Esophagus squamous epithelium (tissue), 5 donors: ENCODE measurements around the gene LTBP1. TPM values are rescaled to one million over a fixed set of nuclear protein-coding genes. Genes with fewer than 3 reads are reported as not detected.
A peak's percentile ranks its signal among the peaks of the same experiment; 100 is the strongest.

Experiments used
- DNase-seq: peaks from one replicate; lab custom pipeline; 2025; lab: John Stamatoyannopoulos, UW
- H3K27ac ChIP-seq, 4 donors: fragments of 200-600 bp; sonication (generic); one replicate each; pipeline ENCODE4 v1.5.1; 2016 to 2019; ENCODE audit warnings: mild to moderate bottlenecking in 1 of 4
- H3K27me3 ChIP-seq, 4 donors: fragments of 200-600 bp; sonication (generic); 1 replicate in 3 of 4; 2 replicates in 1 of 4; pipeline versions ENCODE4 v1.5.1 to v1.6.0; 2017 to 2021; ENCODE audit warnings: antibody characterized with exemption in 1 of 4
- H3K36me3 ChIP-seq, 3 donors: fragments of 200-600 bp; sonication (generic); one replicate each; pipeline ENCODE4 v1.5.1; 2016 to 2019
- H3K4me1 ChIP-seq, 3 donors: fragments of 200-600 bp; sonication (generic); one replicate each; pipeline ENCODE4 v1.5.1; 2017 to 2019
- H3K4me3 ChIP-seq, 4 donors: fragments of 200-600 bp; sonication (generic); 1 replicate in 3 of 4; 2 replicates in 1 of 4; pipeline ENCODE4 v1.5.1; 2016 to 2019; ENCODE audit warnings: mild to moderate bottlenecking in 2 of 4, moderate library complexity in 1 of 4
- H3K9me3 ChIP-seq, 3 donors: fragments of 200-600 bp; sonication (generic); one replicate each; pipeline ENCODE4 v1.5.1; 2016 to 2019
- CTCF ChIP-seq, 6 experiments: fragments of 450-650 bp in 4 of 6; fragments of 200-600 bp in 2 of 6; sonication (generic) in 2 of 6; IDR thresholded peaks; one replicate each; pipeline ENCODE4 v1.5.1; 2016 to 2019; ENCODE audit warnings: antibody characterized with exemption in 6 of 6, mild to moderate bottlenecking in 4 of 6, moderate library complexity in 4 of 6
- POLR2A ChIP-seq, 4 donors: fragments of 450-650 bp; IDR thresholded peaks; one replicate each; pipeline ENCODE4 v1.6.1; 2017; ENCODE audit warnings: antibody characterized with exemption in 4 of 4, mild to moderate bottlenecking in 4 of 4, moderate library complexity in 3 of 4
- WGBS, 2 donors: methylation state at CpG; one replicate each; pipeline ENCODE4 v1.1.5; 2018; 5-methylcytosine and 5-hydroxymethylcytosine counted together
- intact Hi-C: fragments of 100-400 bp; cut with DNase I; formaldehyde crosslinking; loops from one replicate; pipeline ENCODE4 v1.15.0; 2022
- total RNA-seq, 4 donors: library from RNA; depleted of rRNA; stranded (reverse); fragments of >200 nt; gene quantifications; one replicate each; pipeline ENCODE4 v1.1.0, GENCODE V29; 2016
- donor health status: DM: yes; HTN: yes; CAD: no.

Gene LTBP1
- total RNA-seq, 4 donors from 2014 or later: 5.5 to 69.4 (median 32.6) TPM

GRCh38 chr2:32947484-32948143 lies 861 bp downstream of the LTBP1 start:
- intact Hi-C loops: no loop called here
- DNase-seq: no peak
- no peaks in the 10 kb centered on the region for H3K9me3 ChIP-seq
- peak overlapping the region; percentile 82 to 89 (median 84) for H3K27ac ChIP-seq
- 1 to 40% methylated on average over 4 to 19 of the region's 75 CpGs for WGBS, 2 donors
- H3K4me3 ChIP-seq: peak overlapping the region; percentile 66 to 92 (median 88)
- H3K4me1 ChIP-seq: peaks cover 0 to 31% (median 6%) of the 10 kb centered on the region in 3 donors
- TF ChIP-seq CTCF (IDR thresholded peaks at IDR 0.05) (no peak), POLR2A (IDR thresholded peaks at IDR 0.05) (peak in 2 of 4 donors; percentile 3 to 10)
- H3K27me3 ChIP-seq: peaks cover 0 to 29% (median 0%) of the 10 kb centered on the region in 4 donors
- H3K36me3 ChIP-seq: no peaks in the 10 kb centered on the region

GRCh38 chr2:32948266-32948665 lies 1.5 kb downstream of the LTBP1 start:
- no peaks in the 10 kb centered on the region for H3K36me3 ChIP-seq
- 54 to 86% methylated on average over 3 of the region's 3 CpGs for WGBS, 2 donors
- peak overlapping the region in 3 of 4 donors; percentile 82 to 89 (median 85) for H3K27ac ChIP-seq
- no peak for TF ChIP-seq POLR2A (IDR thresholded peaks at IDR 0.05)
- no peak for TF ChIP-seq CTCF (IDR thresholded peaks at IDR 0.05)
- H3K9me3 ChIP-seq: no peaks in the 10 kb centered on the region
- H3K27me3 ChIP-seq: peaks cover 0 to 29% (median 0%) of the 10 kb centered on the region in 4 donors
- H3K4me3 ChIP-seq: peak overlapping the region in 3 of 4 donors; percentile 66 to 92 (median 89)
- DNase-seq: no peak
- intact Hi-C loops: no loop called here
- peaks cover 0 to 24% (median 0%) of the 10 kb centered on the region in 3 donors for H3K4me1 ChIP-seq

DNA sequence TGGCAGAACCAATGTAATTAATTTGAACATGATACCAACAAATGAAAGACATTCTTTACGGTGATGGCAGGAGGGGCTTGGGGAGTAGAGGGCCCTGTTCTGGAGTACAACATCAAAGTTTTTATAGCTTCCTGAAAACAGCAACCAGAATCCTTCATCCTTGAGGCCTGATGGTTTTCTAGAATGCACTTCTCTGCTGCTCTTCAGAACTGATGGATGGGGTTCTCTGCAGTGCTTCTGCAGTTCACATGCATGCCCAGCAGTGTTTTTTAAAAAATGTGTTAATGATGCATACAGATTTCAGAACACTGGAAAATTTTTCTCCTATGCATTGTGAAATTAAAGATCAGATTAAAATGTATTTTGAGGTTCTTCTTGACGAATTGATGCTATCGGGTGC lies 2.5 kb downstream of the LTBP1 start:
- 87 to 98% methylated on average over 3 of the region's 3 CpGs for WGBS, 2 donors
- Histone ChIP-seq H3K4me3 (no peak overlapping the region), H3K9me3 (no peaks in the 10 kb centered on the region), H3K4me1 (peaks cover 0 to 21% (median 0%) of the 10 kb centered on the region in 3 donors), H3K27ac (no peak overlapping the region), H3K36me3 (no peaks in the 10 kb centered on the region), H3K27me3 (peaks cover 0 to 25% (median 0%) of the 10 kb centered on the region in 4 donors)
- no peak for DNase-seq
- TF ChIP-seq CTCF (IDR thresholded peaks at IDR 0.05) (no peak), POLR2A (IDR thresholded peaks at IDR 0.05) (no peak)
- intact Hi-C loops: no loop called here

GRCh38 chr2:32951672-32952071 lies 4.9 kb downstream of the LTBP1 start:
- intact Hi-C loops: no loop called here

More at GRCh38 chr2:32951672-32952071, 4.9 kb downstream of the LTBP1 start:
- no peak for TF ChIP-seq CTCF (IDR thresholded peaks at IDR 0.05)
- no peak for TF ChIP-seq POLR2A (IDR thresholded peaks at IDR 0.05)
- Histone ChIP-seq H3K27me3 (peaks cover 0 to 18% (median 0%) of the 10 kb centered on the region in 4 donors), H3K27ac (no peak overlapping the region), H3K4me1 (peaks cover 0 to 15% (median 0%) of the 10 kb centered on the region in 3 donors), H3K4me3 (no peak overlapping the region), H3K36me3 (no peaks in the 10 kb centered on the region), H3K9me3 (no peaks in the 10 kb centered on the region)
- 70 to 71% methylated on average over 4 of the region's 4 CpGs for WGBS, 2 donors
- no peak for DNase-seq
